Measurements from ENCODE around the gene ZNF423.

Gene ZNF423

DNA sequence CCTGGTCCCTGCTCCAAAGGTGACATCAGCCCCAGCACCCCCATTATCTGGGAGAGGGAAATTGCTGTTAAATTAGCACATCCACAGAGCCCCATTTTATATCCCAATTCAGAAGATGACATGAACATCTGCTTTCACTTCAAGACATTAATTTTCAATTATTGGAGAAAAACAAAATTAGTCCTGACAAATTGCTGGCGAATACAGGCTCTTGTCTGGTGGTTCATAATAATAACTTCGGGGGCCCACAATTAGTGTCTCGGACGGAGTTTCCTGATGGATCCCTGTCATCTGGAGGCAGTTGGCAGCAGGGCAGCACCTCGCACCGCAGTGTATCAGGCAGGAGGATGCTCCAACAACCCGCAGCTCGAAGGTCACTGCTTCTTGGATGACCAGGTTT, 7.4 kb downstream of the ZNF423 start:
- DNase-seq (ENCODE audit: low spot score): no peak

- DNase-seq (ENCODE audit: low spot score): no peak
Observed at GRCh38 chr16:49846800-49847199, 9.1 kb downstream of the ZNF423 start.

DNA sequence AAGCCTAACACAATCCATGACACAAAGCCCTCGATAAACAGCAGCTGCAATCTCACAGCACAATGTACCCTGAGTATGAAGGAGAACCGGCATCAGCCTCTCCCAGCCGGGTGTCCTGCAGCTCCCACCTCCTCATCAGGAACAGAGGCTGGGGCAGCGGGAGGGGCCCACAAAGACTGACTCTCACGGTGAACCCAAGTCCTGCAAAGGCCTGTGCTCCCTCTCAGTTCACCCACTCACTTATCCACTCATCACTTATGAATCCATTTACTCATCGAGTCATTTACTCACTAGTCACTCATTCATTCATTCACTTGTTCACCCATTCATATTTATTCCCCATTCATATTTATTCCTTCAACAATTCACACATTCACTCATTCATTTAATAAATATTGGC, 11.6 kb downstream of the ZNF423 start:
- no peak for DNase-seq (ENCODE audit: low spot score)

GRCh38 chr16:49843758-49844157, 12.2 kb downstream of the ZNF423 start:
- DNase-seq (ENCODE audit: low spot score): no peak

DNA sequence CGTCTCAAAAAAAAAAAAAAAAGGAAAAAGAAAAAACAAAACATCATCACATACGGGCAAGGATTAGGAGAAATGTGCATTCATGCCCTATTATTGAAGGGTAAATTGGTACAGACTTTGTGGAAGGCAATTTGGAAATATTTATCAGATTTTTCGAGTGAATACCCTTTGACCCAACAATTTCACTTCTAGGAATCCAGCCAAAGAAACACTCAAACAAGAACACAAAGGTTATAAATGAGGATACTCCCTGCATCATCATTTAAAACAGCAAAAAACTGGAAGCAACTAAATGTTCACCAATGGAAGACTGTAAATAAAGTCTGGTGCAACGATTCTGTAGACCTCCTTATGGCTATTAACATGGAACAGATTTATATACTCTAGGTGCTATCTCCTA, 12.9 kb downstream of the ZNF423 start:
- DNase-seq (ENCODE audit: low spot score): no peak

DNA sequence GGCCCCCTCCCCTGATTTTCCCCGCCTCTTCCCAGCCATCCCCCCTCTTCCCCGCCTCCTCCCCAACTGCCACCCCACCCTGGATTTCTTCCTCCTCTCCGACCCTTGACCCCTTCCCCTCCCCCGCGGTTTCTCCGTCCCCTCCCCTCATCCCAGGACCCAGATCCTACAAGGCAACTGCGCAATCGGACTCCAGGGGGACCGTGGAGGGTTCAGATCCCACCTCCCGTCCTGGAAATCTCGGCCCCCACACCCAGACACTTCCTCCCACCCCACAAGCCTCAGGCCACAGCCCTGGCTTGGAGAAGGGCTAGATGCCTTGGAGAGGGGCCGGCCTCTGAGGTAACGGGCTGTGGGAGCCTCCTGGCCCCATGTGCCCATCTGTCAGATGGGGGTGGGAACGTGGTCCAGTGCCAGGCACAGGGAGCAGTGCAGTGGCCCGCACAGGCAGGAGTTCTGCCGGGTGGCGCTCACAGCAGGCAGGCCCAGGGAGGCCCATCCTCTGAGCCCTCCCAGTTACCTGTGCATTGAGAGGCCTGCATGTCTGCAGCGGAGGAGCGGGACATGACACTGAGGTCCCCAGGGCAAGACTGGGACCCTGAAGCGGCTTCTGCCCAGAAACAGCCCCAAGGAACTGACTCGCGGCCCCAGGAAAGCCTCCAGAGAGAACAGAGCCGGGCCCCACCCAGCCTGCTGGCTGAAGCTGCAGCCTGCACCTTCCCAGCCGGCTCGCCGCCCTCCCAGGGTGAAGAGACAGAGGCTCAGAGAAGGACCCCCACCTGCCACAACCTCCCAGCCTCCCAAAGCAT, 16.7 kb downstream of the ZNF423 start:
- no peak for DNase-seq (ENCODE audit: low spot score)

DNA sequence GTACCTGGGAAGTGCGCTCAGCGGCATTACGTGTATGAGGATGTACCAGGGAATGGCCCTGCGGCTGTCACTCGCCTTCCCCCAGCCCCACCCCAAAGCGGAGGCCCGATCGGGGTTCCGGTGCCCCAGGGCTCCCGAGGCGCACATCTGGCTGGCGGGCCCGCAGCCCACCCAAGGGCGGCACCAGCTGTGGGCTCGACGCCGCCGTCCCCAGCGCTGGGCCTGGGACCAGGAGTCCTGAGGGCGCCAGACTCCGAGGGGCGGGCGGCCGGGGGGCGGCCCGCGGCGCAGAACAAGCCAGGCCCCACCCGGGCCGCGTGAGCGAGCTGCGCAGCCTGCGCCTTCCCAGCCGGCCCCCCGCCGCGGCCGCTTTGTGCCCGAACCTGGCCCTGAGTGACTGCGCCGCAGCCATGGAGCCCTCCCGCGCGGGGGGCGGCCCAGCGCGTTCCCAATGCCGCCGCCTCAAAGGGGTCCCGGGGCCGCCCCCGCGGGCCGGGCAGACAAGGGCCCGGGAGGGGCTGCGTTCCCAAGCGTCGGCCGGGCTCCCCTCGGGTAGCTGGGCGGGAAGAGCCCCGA, 17.4 kb downstream of the ZNF423 start:
- no peak for DNase-seq (ENCODE audit: low spot score)

DNA sequence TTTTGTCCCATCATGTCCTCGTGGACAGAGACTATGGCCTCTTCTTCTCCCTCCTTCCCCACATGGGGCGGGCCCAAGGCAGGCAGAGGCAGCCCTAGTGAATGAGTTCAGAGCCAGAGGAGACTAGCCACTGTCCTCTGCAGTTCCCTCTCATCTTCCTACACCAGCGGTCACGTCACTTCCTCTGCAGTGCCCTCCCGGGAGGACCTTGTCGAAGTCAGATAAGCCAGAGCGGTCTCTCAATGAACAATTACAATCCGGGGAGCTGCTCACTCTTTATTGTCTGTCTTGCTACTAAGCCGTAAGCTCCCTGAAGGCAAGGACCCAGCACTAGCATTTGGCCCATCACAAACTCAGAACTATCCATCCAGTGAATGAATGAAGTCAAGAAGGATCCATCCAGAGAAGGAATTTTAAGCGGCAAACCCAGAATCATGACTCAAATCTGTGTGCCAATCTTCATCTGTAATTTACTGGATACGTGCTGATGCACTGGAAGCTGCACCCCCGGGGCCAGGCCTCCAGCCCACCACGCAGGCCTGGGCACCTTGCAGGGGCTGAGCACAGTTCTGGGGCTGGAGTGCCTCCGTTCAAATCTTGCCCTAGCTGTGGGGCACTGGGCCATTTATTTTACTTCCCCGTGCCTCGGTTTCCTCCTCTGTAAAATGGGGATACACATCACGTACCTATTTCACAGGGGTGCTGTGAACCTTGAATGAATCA, 18.1 kb downstream of the ZNF423 start:
- DNase-seq (ENCODE audit: low spot score): no peak

DNA sequence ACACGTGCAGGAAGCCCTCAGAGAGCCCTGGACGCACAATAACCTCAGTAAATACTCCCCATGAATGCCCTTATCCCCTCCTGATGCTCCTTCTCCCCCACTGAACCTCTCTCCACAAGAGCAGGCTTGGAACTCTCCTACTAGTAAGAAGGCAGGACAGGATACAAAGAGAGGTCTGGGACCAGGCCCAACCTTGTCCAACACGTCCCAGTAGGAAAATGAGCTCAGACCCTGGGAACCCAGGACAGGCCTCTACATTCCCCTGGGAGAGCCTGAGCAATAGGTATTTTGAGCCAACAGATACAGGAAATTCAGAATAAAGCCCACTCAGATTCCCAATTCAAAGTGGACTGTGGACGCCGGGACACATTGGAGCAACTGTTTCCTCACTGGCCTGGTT, 19.2 kb downstream of the ZNF423 start:
- DNase-seq (ENCODE audit: low spot score): no peak

- no peak for DNase-seq (ENCODE audit: low spot score)
Observed at GRCh38 chr16:49836218-49836617, 19.7 kb downstream of the ZNF423 start.

DNA sequence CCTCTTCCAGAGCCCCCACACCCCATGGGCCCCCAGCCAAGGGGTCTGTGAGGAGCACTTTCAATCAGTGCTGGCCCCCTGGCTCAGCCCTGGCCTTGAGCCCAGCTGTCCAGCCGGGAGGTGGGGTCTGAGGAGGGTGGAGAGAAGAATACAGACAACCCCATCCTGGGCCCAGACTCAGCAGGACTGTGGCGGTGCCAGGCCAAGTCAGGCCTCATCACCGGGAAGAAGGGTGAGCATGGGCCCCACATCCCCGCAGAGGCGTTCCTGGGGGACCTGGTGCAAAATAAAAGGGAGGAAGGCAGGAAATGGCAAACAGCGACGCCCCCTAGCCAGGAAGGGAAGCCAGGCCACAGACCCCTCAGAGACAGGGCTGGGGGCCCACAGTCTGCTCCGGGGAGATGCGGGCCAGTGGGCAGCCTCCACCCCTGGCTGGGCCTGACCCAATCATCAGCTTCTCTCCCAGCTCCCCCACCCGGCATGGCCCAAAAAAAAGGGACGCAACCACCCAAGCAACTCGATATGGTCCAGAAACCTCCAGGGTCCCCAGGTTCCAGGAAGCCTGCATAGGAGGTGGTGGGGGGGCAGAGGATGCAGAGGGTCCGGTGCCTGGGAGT, 20.6 kb downstream of the ZNF423 start:
- DNase-seq (ENCODE audit: low spot score): no peak

GRCh38 chr16:49834531-49835151, 21.3 kb downstream of the ZNF423 start:
- no peak for DNase-seq (ENCODE audit: low spot score)

GRCh38 chr16:49833796-49834530, 21.9 kb downstream of the ZNF423 start:
- no peak for DNase-seq (ENCODE audit: low spot score)

GRCh38 chr16:49833085-49833484, 22.8 kb downstream of the ZNF423 start:
- no peak for DNase-seq (ENCODE audit: low spot score)

DNA sequence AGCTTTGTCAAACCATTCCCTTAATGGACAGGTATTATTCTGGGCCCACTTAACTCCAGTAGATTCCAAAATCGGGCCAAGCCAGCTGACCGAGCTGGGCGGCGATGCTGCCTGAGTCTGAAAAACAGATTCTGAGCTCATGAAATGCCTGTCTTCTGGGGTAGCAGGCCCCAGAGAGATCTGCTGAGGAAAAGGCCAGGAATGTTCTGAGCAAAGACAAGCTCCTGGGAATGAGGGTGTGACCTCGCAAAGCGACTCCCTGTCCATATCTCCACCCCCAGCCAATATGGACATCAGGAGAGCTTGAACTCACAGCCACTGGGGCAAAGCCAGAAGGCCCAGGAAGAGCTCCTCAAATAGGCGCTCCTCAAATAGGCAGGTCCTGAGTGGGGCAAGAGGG, 23.7 kb downstream of the ZNF423 start:
- no peak for DNase-seq (ENCODE audit: low spot score)

- DNase-seq (ENCODE audit: low spot score): no peak
Observed at GRCh38 chr16:49830873-49831272, 25.0 kb downstream of the ZNF423 start.

DNA sequence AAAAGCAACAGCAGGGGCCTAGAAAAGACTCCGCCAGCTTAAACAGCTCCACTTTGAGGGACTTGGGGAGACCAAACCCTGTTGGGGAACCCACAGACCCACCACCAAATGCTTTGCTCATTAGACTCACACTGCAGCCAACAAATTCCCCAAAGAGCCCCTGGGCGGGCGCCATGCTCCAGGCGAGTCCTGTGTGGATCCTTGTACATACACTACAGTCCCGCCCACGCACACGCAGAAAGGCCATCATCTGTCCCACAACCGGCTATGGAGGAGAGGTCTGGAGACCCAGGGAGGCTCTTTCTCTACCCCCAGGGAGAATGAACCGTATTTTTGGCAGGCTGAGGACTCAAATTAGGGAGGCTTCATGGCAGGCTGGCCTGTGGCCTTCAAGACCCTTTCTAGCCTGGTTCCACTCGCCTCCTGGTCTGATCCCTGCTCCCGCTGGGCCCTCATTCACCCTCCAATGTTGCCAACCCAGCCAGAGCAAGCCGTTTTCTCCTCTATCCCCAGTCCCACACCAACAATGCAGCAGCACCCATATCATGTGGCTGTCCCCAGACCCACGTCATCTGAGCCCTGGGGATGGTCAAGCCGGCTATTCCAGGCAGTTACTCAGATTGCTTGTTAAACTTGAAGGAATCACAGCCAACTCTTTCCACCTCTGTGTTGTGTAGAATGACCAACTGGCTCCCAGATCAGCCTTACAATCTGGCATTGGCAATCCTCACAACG, 27.2 kb downstream of the ZNF423 start:
- no peak for DNase-seq (ENCODE audit: low spot score)

DNA sequence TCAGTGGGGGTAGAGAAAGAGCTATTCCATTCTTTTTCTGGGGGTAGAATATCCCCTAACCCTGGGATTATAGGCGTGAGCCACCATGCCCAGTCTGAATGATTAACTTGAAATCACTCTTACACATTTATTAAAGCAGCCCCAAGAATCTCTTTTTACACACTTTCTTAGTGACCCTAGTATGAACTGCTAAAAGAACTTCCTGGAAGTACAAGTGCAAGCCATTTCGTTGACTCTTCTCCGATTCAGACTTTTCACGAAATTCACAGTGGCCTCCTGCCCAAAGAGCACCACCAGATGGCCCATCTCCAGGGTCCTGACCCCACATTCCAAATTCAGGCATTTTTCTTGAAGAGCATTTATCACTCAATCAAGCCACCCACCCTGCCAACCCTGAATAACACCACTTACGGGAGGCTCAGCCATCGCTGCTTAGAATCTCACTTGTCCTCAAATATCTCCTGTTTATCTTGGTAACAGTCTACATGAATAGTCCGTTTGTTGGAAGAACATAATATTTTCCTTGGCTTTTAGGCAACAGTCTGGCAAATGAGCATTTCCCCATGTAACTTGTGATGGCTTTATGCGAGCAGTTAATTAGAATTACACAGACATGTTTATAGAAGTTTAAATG, 28.0 kb downstream of the ZNF423 start:
- no peak for DNase-seq (ENCODE audit: low spot score)

DNA sequence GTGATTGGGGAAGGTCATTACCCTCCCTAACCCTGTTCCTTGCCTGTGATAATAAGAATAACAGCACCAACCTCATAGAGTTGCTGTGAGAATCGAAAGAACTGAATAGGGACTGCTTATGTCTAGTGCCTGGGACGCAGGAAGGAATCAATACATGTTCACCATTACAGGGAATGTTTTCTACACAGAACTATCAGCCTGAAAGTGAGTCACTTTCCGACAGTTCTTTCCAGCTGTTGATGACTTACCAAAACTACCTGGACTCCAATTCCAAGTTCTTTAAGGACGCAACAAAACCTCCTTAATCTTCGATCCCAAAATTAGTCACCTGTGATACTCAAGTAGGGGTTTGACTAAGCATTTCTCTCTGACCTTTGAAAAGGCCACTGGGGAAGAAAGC, 29.4 kb downstream of the ZNF423 start:
- DNase-seq (ENCODE audit: low spot score): no peak

DNA sequence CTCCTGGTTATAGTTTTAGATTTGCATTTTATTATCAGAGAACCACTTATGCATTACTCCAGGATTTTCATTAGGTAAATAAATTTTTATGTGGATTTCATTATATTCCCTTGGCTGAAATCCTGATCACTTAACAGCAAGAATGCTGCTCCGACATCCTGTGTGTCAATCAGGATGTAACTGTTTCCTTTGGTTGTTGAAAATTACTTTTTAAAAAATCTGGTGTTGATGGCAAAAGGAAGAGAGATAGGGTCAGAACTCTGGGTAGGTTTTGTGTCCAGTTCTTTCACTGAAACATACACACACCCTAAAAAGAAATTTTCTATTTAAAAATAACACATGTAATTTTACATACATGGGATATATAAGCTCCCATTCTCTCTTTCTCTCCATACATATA, 30.9 kb downstream of the ZNF423 start:
- no peak for DNase-seq (ENCODE audit: low spot score)

DNA sequence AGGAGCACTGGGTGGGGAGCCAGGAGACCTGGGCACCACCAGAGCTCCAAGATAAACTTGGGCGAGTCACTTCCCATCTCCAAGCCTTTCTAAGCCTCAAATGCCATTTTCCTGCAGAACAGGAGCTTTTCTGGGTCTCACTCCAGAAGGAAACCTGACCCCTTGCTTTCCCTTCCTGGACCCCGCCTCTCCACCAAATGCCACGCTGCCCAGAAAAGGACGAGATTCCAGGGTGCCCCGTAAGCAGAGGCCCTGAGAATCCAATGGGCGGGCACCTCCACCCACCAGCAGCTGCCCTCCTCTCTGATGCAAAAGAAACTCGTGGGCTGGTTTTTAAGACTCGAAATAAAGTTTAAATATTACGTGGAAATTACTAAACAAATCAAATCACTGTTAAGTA, 31.3 kb downstream of the ZNF423 start:
- no peak for DNase-seq (ENCODE audit: low spot score)
